ENCODE data around the gene EN2. TPM values are rescaled to one million over a fixed set of nuclear protein-coding genes. Genes with fewer than 3 reads are reported as not detected.

The EN2 gene
- total and polyA plus RNA-seq, 2 donors (not counting 1 experiment from before 2014, with no cell fraction given) = not detected

DNA sequence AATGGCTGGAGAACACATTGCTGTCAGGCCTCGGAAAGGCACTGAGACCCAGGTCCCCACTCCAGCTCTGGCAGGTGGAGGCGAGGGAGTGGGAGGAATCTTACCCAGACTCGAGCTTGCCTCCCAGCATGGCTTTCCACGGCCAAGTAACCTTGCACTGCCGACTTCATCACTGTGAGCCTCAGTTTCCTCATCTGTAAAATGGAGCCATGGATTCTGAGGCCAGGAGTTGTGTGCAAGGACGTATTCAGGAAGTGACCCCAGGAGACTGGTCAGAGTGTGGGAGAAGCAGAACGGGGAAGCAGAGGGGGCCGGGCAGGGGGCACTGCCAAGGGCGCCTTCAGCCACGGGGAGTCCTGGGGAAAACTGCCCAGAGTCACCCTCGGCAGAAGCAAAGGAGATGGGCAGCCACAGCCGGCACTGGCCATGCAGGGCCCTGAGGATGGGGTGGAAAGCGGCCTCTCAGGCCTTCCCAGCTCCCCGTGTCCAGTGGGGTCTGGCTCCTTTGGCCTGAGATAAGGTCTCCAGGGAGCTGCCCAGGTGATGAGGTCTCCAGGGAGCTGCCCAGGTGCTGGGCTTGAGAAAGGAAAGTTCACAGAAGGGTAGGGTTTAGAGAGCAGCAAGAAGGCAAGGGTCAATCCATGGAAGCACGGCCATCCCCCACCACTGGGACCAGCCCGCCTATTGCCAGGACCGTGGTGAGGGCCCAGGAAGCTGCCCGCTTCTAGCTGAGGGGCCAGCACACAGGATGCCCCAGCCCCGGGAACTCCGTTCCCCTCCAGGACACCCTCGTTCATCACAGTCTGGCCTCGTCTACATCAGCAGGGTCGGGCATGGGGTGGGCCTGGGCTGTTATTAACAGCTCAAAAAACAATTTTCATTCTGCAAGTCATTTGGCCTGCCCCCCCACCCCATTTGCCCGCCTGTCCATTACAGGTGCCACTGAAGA, 34.3 kb upstream of the EN2 start:
- intact Hi-C loops (cut with micrococcal nuclease) = no loop called here
- no peak overlapping the region for H3K9ac ChIP-seq (ENCODE audit: low read length)
- H3K27me3 ChIP-seq (replicated peaks in 1 of 4; ENCODE audit: control extremely low read depth in 1 of 4, control insufficient read depth in 3 of 4, insufficient read depth in 4 of 4, low read length in 3 of 4) = peaks cover 0 to 8% (median 0%) of the 10 kb centered on the region in 4 experiments
- no peaks in the 10 kb centered on the region for H3K36me3 ChIP-seq (replicated peaks in 1 of 2; ENCODE audit: control extremely low read depth in 1 of 2, control insufficient read depth in 1 of 2, extremely low read depth in 1 of 2, insufficient read depth in 2 of 2, low read length in 1 of 2)
- peaks cover 39% of the 10 kb centered on the region for H3K27me3 Mint-ChIP-seq
- POLR2A ChIA-PET = no interaction called here
- H3K4me2 ChIP-seq (replicated peaks; ENCODE audit: low read depth, low read length, poor library complexity, severe bottlenecking) = no peak overlapping the region
- H3K4me3 Mint-ChIP-seq = no peak overlapping the region
- H3K9me3 Mint-ChIP-seq (ENCODE audit: insufficient read depth) = no peaks in the 10 kb centered on the region
- no peak overlapping the region for H2AFZ ChIP-seq (ENCODE audit: insufficient read depth, low read depth, low read length, poor library complexity, severe bottlenecking)
- H3K9me3 ChIP-seq (ENCODE audit: control extremely low read depth in 1 of 3, control insufficient read depth in 2 of 3, insufficient read depth in 1 of 3, low read length in 2 of 3) = peaks cover 0 to 2% (median 0%) of the 10 kb centered on the region in 3 donors
- H3K27ac ChIP-seq (ENCODE audit: low read length in 2 of 2) = no peak overlapping the region
- H3K79me2 ChIP-seq (ENCODE audit: control insufficient read depth, insufficient read depth, low read length) = no peaks in the 10 kb centered on the region
- H3K4me3 ChIP-seq (ENCODE audit: control extremely low read depth in 1 of 5, extremely low read depth in 1 of 5, insufficient read depth in 1 of 5, low read depth in 2 of 5, low read length in 4 of 5) = no peak overlapping the region
- CTCF ChIA-PET = interaction anchor here (1.3 kb wide), 1 partner anchor 11 kb away, joined by 3 read pairs; no protein-coding TSS in a partner anchor
- no peaks in the 10 kb centered on the region for H3K4me1 ChIP-seq (ENCODE audit: control insufficient read depth in 2 of 2, insufficient read depth in 2 of 2, low read length in 2 of 2)
- 83% methylated on average over 24 of the region's 24 CpGs for WGBS (ENCODE audit: insufficient coverage)
- TF ChIP-seq EZH2 (IDR thresholded peaks at IDR 0.05; ENCODE audit: borderline replicate concordance, insufficient read depth, low read depth, low read length, poor library complexity, severe bottlenecking) = no peak
- TF ChIP-seq, protein P1, sequence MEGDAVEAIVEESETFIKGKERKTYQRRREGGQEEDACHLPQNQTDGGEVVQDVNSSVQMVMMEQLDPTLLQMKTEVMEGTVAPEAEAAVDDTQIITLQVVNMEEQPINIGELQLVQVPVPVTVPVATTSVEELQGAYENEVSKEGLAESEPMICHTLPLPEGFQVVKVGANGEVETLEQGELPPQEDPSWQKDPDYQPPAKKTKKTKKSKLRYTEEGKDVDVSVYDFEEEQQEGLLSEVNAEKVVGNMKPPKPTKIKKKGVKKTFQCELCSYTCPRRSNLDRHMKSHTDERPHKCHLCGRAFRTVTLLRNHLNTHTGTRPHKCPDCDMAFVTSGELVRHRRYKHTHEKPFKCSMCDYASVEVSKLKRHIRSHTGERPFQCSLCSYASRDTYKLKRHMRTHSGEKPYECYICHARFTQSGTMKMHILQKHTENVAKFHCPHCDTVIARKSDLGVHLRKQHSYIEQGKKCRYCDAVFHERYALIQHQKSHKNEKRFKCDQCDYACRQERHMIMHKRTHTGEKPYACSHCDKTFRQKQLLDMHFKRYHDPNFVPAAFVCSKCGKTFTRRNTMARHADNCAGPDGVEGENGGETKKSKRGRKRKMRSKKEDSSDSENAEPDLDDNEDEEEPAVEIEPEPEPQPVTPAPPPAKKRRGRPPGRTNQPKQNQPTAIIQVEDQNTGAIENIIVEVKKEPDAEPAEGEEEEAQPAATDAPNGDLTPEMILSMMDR (IDR thresholded peaks at IDR 0.05) = no peak
- H3K4me1 Mint-ChIP-seq = no peaks in the 10 kb centered on the region
- DNase-seq (no peak), ATAC-seq (ENCODE audit: low read depth) (no peak)
- H3K27ac Mint-ChIP-seq = no peak overlapping the region
- H4K20me1 ChIP-seq (ENCODE audit: control insufficient read depth, insufficient read depth, low read length, poor library complexity, severe bottlenecking) = no peaks in the 10 kb centered on the region
